HEK293 (cell line): Measurements from ENCODE around the gene IL4I1.
A peak's percentile ranks its signal among the peaks of the same experiment; 100 is the strongest.

Experiments used
- BCL6B ChIP-seq: fragments of 450-650 bp; formaldehyde crosslinking; IDR thresholded peaks from 2 replicates; pipeline ENCODE4 v1.5.1; 2017; ENCODE audit warnings: missing biosample characterization, missing genetic modification characterization
- INSM2 ChIP-seq: fragments of 450-650 bp; formaldehyde crosslinking; IDR thresholded peaks from 2 replicates; pipeline ENCODE4 v1.5.1; 2016; ENCODE audit warnings: missing biosample characterization, missing genetic modification characterization
- KLF1 ChIP-seq: fragments of 450-650 bp; formaldehyde crosslinking; IDR thresholded peaks from 2 replicates; pipeline ENCODE4 v1.5.1; 2016; ENCODE audit warnings: missing biosample characterization, missing genetic modification characterization
- KLF8 ChIP-seq: fragments of 450-650 bp; formaldehyde crosslinking; IDR thresholded peaks from 2 replicates; pipeline ENCODE4 v1.5.1; 2016; ENCODE audit warnings: missing biosample characterization, missing genetic modification characterization
- PATZ1 ChIP-seq: fragments of 450-650 bp; formaldehyde crosslinking; IDR thresholded peaks from 2 replicates; pipeline ENCODE4 v1.5.1; 2016; ENCODE audit warnings: missing biosample characterization, missing genetic modification characterization
- PRDM1 ChIP-seq: fragments of 450-650 bp; formaldehyde crosslinking; IDR thresholded peaks from 2 replicates; pipeline ENCODE4; 2016; ENCODE audit warnings: missing biosample characterization, missing genetic modification characterization
- SCRT1 ChIP-seq: fragments of 450-650 bp; formaldehyde crosslinking; IDR thresholded peaks from 2 replicates; pipeline ENCODE4 v1.5.1; 2016; ENCODE audit warnings: missing biosample characterization, missing genetic modification characterization, borderline replicate concordance
- SP7 ChIP-seq: fragments of 450-650 bp; formaldehyde crosslinking; IDR thresholded peaks from 2 replicates; pipeline ENCODE4 v1.5.1; 2016; ENCODE audit warnings: missing biosample characterization, missing genetic modification characterization
- ZBTB1 ChIP-seq: fragments of 450-650 bp; formaldehyde crosslinking; IDR thresholded peaks from 2 replicates; pipeline ENCODE4 v1.5.1; 2016; ENCODE audit warnings: missing biosample characterization, missing genetic modification characterization
- ZFP41 ChIP-seq: fragments of 450-650 bp; formaldehyde crosslinking; IDR thresholded peaks from 2 replicates; pipeline ENCODE4 v1.5.1; 2016; ENCODE audit warnings: missing biosample characterization, missing genetic modification characterization, borderline replicate concordance
- ZNF146 ChIP-seq: fragments of 450-650 bp; formaldehyde crosslinking; IDR thresholded peaks from 2 replicates; pipeline ENCODE4 v1.5.1; 2016; ENCODE audit warnings: missing biosample characterization, missing genetic modification characterization
- ZNF155 ChIP-seq: fragments of 450-650 bp; formaldehyde crosslinking; IDR thresholded peaks from 2 replicates; pipeline ENCODE4 v1.5.1; 2016; ENCODE audit warnings: missing biosample characterization, missing genetic modification characterization
- ZNF2 ChIP-seq: fragments of 450-650 bp; formaldehyde crosslinking; IDR thresholded peaks from 2 replicates; pipeline ENCODE4 v1.5.1; 2016; ENCODE audit warnings: missing biosample characterization, missing genetic modification characterization
- ZNF202 ChIP-seq: fragments of 450-650 bp; formaldehyde crosslinking; IDR thresholded peaks from 2 replicates; pipeline ENCODE4 v1.5.1; 2016; ENCODE audit warnings: missing biosample characterization, missing genetic modification characterization, borderline replicate concordance
- ZNF248 ChIP-seq: fragments of 450-650 bp; formaldehyde crosslinking; IDR thresholded peaks from 2 replicates; pipeline ENCODE4 v1.5.1; 2017; ENCODE audit warnings: missing biosample characterization, missing genetic modification characterization
- ZNF341 ChIP-seq: fragments of 450-650 bp; formaldehyde crosslinking; IDR thresholded peaks from 2 replicates; pipeline ENCODE4; 2016; ENCODE audit warnings: low read depth, missing biosample characterization, missing genetic modification characterization
- ZNF366 ChIP-seq: fragments of 450-650 bp; formaldehyde crosslinking; conservative IDR thresholded peaks from 2 replicates; pipeline ENCODE4 v1.5.1; 2016; ENCODE audit warnings: missing biosample characterization, missing genetic modification characterization
- ZNF501 ChIP-seq: fragments of 450-650 bp; formaldehyde crosslinking; IDR thresholded peaks from 2 replicates; pipeline ENCODE4 v1.5.1; 2016; ENCODE audit warnings: missing biosample characterization, missing genetic modification characterization
- ZNF558 ChIP-seq: fragments of 450-650 bp; formaldehyde crosslinking; IDR thresholded peaks from 2 replicates; pipeline ENCODE4 v1.5.1; 2016; ENCODE audit warnings: missing biosample characterization, missing genetic modification characterization
- ZNF629 ChIP-seq: fragments of 450-650 bp; formaldehyde crosslinking; IDR thresholded peaks from 2 replicates; pipeline ENCODE4 v1.5.1; 2017; ENCODE audit warnings: missing biosample characterization, missing genetic modification characterization
- ZNF76 ChIP-seq: fragments of 450-650 bp; formaldehyde crosslinking; IDR thresholded peaks from 2 replicates; pipeline ENCODE4; 2016; ENCODE audit warnings: low read depth, missing biosample characterization, missing genetic modification characterization, borderline replicate concordance
- ZNF791 ChIP-seq: fragments of 450-650 bp; formaldehyde crosslinking; IDR thresholded peaks from 2 replicates; pipeline ENCODE4 v1.5.1; 2016; ENCODE audit warnings: missing biosample characterization, missing genetic modification characterization
- ZSCAN30 ChIP-seq: fragments of 450-650 bp; IDR thresholded peaks from 2 replicates; pipeline ENCODE4 v1.5.1; 2018; ENCODE audit warnings: missing biosample characterization, mild to moderate bottlenecking, missing genetic modification characterization, moderate library complexity
- TF ChIP-seq, protein P1 (sequence below): fragments of 450-650 bp; formaldehyde crosslinking; IDR thresholded peaks from 2 replicates; pipeline ENCODE4 v1.5.1; 2016; ENCODE audit warnings: missing biosample characterization, missing genetic modification characterization
- TF ChIP-seq, protein P2 (sequence below): fragments of 450-650 bp; formaldehyde crosslinking; IDR thresholded peaks from 2 replicates; pipeline ENCODE4 v1.5.1; 2016; ENCODE audit warnings: missing biosample characterization, missing genetic modification characterization

The IL4I1 gene

DNA sequence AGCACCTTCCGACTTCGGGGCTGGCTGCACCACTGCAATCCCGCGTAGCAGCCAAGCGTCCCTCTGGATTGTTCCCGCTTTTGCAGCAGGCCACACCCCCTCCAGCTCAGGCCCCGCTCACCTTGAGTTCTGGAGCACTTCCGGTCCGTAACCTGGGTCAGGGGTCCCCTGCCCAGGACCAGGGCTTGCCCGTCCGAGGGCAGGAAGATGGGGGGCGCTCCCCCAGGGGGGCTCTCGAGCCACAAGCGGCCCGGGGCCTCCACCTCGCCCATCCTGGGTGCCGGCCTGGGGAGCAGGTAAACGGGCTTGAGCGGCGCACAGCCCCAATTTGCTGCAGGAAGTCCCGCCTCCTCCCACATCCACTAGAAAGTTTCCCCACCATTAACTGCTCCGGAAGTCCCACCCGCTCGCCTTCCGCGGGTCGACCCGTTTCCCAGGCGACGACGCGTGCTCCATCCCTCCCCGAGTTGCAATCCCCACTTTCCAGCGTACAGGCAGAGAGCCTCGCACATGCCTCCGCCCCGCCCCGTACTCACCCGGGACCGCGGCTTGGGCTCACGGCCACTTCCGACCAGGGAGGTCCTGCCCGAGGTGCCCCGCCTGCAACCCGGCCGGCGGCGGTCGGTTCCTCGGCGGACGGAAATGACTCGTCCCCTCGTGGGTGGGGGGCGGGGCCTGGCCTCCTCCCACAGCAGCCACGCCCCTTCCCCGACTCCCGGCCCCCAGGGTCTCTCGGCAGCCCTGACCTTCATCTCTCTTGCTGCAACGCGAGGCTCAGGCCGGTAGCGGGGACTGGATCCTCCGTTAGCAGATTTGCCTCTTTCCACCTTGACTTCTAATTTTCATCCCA is 29.5 kb downstream of the IL4I1 start, which contains the start of gene PNKP (continued):
- TF ChIP-seq ZNF341 (tag by site-specific recombination) = no peak; the same call in 1 of the 2 replicates
- no peak for TF ChIP-seq ZNF202 (tag by site-specific recombination)
- no peak for TF ChIP-seq ZBTB1 (tag by site-specific recombination)
- TF ChIP-seq, protein P1, sequence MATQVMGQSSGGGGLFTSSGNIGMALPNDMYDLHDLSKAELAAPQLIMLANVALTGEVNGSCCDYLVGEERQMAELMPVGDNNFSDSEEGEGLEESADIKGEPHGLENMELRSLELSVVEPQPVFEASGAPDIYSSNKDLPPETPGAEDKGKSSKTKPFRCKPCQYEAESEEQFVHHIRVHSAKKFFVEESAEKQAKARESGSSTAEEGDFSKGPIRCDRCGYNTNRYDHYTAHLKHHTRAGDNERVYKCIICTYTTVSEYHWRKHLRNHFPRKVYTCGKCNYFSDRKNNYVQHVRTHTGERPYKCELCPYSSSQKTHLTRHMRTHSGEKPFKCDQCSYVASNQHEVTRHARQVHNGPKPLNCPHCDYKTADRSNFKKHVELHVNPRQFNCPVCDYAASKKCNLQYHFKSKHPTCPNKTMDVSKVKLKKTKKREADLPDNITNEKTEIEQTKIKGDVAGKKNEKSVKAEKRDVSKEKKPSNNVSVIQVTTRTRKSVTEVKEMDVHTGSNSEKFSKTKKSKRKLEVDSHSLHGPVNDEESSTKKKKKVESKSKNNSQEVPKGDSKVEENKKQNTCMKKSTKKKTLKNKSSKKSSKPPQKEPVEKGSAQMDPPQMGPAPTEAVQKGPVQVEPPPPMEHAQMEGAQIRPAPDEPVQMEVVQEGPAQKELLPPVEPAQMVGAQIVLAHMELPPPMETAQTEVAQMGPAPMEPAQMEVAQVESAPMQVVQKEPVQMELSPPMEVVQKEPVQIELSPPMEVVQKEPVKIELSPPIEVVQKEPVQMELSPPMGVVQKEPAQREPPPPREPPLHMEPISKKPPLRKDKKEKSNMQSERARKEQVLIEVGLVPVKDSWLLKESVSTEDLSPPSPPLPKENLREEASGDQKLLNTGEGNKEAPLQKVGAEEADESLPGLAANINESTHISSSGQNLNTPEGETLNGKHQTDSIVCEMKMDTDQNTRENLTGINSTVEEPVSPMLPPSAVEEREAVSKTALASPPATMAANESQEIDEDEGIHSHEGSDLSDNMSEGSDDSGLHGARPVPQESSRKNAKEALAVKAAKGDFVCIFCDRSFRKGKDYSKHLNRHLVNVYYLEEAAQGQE (tag by site-specific recombination) = no peak
- peak; percentile 44; the same call in 1 of the 2 replicates for TF ChIP-seq ZNF76 (tag by site-specific recombination)
- TF ChIP-seq ZNF146 (tag by site-specific recombination) = no peak
- TF ChIP-seq BCL6B (tag by site-specific recombination) = 0 out of 2 replicates have a peak, but pooled peaks have one; percentile 45
- TF ChIP-seq KLF1 (tag by site-specific recombination) = peak; percentile 88
- peak; percentile 88 for TF ChIP-seq SP7 (tag by site-specific recombination)
- TF ChIP-seq INSM2 (tag by site-specific recombination) = no peak
- peak; percentile 78; the same call in 1 of the 2 replicates for TF ChIP-seq ZNF501
- no peak for TF ChIP-seq SCRT1 (tag by site-specific recombination)
- TF ChIP-seq PATZ1 (tag by site-specific recombination) = peak; percentile 95
- peak; percentile 81 for TF ChIP-seq ZNF366 (tag by site-specific recombination)
- TF ChIP-seq ZNF791 (tag by site-specific recombination) = no peak
- no peak for TF ChIP-seq PRDM1 (tag by site-specific recombination)
- no peak for TF ChIP-seq ZFP41 (tag by site-specific recombination)
- no peak for TF ChIP-seq ZNF558
- no peak for TF ChIP-seq ZSCAN30
- no peak for TF ChIP-seq ZNF155 (tag by site-specific recombination)
- TF ChIP-seq ZNF248 (tag by site-specific recombination) = no peak
- peak; percentile 59; the same call in 1 of the 2 replicates for TF ChIP-seq ZNF2 (tag by site-specific recombination)
- peak; percentile 94 for TF ChIP-seq KLF8 (tag by site-specific recombination)
- TF ChIP-seq ZNF629 (tag by site-specific recombination) = peak; percentile 46; the same call in 1 of the 2 replicates
- TF ChIP-seq, protein P2, sequence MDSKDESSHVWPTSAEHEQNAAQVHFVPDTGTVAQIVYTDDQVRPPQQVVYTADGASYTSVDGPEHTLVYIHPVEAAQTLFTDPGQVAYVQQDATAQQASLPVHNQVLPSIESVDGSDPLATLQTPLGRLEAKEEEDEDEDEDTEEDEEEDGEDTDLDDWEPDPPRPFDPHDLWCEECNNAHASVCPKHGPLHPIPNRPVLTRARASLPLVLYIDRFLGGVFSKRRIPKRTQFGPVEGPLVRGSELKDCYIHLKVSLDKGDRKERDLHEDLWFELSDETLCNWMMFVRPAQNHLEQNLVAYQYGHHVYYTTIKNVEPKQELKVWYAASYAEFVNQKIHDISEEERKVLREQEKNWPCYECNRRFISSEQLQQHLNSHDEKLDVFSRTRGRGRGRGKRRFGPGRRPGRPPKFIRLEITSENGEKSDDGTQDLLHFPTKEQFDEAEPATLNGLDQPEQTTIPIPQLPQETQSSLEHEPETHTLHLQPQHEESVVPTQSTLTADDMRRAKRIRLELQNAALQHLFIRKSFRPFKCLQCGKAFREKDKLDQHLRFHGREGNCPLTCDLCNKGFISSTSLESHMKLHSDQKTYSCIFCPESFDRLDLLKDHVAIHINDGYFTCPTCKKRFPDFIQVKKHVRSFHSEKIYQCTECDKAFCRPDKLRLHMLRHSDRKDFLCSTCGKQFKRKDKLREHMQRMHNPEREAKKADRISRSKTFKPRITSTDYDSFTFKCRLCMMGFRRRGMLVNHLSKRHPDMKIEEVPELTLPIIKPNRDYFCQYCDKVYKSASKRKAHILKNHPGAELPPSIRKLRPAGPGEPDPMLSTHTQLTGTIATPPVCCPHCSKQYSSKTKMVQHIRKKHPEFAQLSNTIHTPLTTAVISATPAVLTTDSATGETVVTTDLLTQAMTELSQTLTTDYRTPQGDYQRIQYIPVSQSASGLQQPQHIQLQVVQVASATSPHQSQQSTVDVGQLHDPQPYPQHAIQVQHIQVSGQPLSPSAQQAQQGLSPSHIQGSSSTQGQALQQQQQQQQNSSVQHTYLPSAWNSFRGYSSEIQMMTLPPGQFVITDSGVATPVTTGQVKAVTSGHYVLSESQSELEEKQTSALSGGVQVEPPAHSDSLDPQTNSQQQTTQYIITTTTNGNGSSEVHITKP = peak; percentile 77
